Left colon (tissue), 2 donors: Measurements from ENCODE around the gene ARHGAP26. TPM values are rescaled to one million over a fixed set of nuclear protein-coding genes. Genes with fewer than 3 reads are reported as not detected.
A peak's percentile ranks its signal among the peaks of the same experiment; 100 is the strongest.

Experiments
- ATAC-seq: fragments of 200-7000 bp; cut with Tn5 transposase; one replicate; pipeline ENCODE4 v1.9.1; 2020; ENCODE audit warnings: mild to moderate bottlenecking, moderate library complexity
- DNase-seq, 2 donors: peaks; one replicate each; pipeline ENCODE4 v3.0.0-alpha.2; 2020
- intact Hi-C, 2 donors: fragments of 100-400 bp; cut with DNase I in 1 of 2; cut with micrococcal nuclease in 1 of 2; formaldehyde crosslinking; loops; one replicate each; pipeline versions ENCODE4 v1.11.2 to v1.14.0; 2022; cut with DNase I, micrococcal nuclease
- total RNA-seq, 2 donors: library from RNA; stranded (reverse); fragmentation: NEBNext Ultra II Directional; extraction: Animal tissue kit (Norgen Biotek cat#: 25700); gene quantifications; one replicate each; pipeline ENCODE4 v1.2.1, GENCODE V29; 2021
- donor health status: DM: no; HTN: no; CAD: no.
- donor health status: DM: yes; HTN: yes; CAD: no.

The ARHGAP26 gene
- total RNA-seq, 2 donors from 2014 or later, result 71.6 to 85.1 TPM

DNA sequence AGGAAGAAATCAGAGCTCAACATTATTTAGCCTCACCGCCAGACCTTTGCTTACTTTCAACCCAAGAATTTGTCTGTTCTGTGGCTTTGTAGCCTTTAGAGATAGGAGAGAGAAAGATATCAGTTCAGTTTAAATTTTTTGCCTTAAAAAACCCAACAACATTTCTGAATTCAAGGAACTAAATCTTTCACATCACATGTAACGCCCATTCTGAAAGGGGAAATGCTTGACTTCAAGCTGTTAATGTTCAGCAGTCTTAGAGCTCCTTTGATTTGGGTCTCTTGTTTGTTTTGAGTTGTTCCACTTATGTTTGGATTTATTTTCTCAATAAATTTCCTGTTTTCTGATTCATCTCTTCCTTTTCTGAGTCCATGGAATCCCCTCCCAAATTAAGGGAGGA is 294.5 kb downstream of the ARHGAP26 start:
- intact Hi-C loops, result no loop called here
- DNase-seq, result no peak
- no peak for ATAC-seq

DNA sequence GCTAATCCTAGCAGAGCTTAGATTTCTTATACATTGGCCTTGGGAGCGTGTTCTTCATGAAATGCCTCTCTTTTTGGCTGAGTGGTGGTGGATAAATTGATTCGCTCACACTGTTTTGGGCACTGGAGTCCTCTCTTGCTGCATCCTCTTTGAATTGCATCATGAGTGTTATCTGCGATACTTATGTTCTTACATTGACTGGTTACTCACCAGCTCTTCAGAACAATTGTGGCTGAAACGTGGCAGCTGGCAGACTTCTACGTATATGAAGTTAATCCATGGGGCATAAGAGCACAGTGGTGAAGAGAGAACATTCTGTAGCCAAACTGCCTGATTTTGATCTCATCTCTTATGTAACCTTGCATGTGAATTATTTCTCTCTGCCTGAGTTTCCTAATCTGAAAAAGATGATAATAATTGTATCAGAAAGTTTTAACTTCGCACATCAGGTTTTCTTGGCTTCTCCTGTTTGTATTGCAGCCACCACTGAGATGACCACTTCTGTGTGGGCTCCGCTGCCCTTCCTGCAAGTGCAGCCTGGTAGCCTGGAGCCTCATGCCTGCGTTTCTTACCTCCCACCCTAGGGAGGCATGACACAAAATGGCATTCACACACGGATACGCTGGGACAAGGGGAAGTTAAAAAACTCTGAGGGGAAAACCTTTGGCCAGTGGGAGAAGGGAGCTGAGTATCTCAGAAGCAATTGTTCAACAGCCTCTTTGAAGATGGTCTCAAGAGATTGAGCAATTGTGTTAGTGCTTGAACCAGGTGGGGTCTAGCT is 295.2 kb downstream of the ARHGAP26 start:
- ATAC-seq (no peak), DNase-seq (no peak)
- intact Hi-C loops, result no loop called here

DNA sequence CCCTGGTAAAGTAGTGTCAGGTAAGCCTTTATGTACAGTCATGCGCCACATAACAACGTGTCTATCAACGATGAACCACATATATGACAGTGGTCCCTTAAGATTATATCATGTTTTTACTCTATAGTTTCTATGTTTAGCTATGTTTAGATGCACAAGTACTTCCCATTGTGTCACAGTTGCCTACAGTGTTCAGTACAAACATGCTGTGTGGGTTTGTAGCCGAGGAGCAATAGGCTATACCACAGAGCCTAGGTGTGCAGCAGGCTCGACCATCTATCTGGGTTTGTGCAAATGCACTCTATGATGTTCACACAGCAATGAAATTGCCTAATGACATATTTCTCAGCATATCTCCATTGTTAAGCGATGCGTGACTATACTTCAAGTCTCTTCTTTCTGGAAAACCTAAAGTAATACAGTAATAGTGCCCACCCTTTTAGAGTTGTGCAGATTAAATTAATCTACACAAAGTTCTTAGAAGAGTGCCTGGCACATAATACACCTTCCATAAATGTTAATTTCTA is 295.9 kb downstream of the ARHGAP26 start:
- ATAC-seq (no peak), DNase-seq (no peak)
- intact Hi-C loops, result no loop called here

DNA sequence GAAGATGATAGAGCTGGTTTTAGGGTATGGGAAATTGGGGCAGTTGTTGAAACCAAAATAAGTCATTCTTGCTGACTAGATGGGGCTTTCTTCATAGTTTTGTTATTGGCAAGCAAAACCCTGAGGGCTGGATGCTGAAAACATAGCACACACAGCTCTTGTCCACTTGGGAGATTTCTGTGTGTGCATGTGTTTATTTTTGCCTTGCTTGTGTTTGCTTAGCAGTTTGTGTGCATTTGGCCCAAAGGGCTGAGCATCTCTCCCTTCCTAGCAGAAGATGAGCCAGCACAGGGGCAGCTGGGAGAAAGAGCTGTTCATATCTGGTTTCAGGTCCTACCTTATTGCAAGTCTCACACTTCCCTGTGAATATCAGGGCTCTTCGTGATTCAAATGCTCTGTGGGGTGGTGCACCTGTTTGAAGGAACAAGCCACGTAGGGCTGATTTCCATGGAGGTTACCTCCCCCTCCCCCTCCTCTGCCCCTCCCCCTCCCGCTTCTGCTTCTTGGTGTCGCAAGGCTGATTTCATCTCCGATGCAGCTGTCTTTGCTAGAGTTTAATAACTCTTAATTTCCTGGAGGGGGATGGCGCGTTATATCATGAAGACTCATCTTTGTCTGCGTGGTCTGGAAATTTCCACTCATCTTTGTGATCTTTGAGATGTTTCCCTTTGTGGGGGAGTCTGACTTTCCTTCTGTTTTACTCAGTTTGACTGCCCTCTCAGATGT is 296.5 kb downstream of the ARHGAP26 start:
- intact Hi-C loops, result no loop called here
- no peak for ATAC-seq
- DNase-seq, result peak; percentile 28 to 36

DNA sequence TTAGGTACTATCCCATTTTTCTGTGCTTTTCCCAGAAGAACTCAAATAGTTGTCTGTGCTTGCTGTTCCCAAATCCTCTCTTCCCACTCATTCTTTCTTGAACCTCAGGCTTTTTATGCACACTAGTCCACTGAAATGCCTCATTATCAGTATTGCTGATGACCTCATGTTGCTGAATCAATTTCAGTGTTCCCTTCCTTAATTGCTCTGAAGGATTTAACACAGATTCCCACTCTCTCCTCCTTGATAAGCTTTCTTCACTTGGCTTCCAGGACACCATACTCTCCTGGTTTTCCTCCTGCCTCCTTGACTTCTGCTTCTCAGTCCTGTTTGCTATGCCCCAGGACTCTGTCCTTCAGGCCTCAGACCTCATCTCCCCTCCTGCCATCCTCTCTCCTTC is 298.5 kb downstream of the ARHGAP26 start:
- no peak for ATAC-seq
- intact Hi-C loops, result no loop called here
- no peak for DNase-seq

DNA sequence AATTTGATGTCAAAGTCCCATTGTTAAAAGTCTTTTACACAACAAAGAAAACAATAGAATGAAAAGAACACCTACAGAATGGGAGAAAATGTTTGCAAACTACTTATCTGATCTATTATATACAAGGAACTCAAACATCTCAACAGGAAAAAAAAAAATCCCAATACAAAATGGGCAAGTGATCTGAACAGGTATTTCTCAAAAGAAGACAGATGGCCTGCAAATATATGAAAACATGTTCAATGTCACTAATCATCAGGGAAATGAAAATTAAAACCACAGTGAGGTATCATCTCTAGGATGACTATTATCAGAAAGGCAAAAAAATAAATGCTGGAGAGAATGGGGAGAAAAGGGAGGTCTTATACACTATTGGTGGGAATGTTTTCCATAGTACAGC is 301.8 kb downstream of the ARHGAP26 start:
- no peak for ATAC-seq
- no peak for DNase-seq
- intact Hi-C loops, result no loop called here

DNA sequence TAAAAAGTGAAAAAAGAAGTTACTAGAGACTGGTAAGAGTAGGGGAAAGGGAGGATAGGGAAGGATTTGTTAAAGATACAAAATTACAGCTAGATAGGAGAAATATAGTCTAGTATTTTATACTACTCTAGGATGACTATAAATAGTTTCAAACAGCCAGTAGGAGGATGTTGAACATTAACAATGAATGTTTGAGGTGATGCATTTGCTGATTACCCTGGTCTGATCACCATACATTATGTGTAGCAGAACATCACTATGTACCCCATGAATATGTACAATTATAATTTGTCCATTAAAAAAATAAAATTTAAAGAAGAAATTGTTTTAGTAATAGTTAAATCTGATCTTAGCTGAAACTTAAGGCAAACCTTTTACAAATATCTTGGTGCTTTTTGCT is 302.6 kb downstream of the ARHGAP26 start:
- ATAC-seq (no peak), DNase-seq (no peak)
- intact Hi-C loops, result no loop called here

DNA sequence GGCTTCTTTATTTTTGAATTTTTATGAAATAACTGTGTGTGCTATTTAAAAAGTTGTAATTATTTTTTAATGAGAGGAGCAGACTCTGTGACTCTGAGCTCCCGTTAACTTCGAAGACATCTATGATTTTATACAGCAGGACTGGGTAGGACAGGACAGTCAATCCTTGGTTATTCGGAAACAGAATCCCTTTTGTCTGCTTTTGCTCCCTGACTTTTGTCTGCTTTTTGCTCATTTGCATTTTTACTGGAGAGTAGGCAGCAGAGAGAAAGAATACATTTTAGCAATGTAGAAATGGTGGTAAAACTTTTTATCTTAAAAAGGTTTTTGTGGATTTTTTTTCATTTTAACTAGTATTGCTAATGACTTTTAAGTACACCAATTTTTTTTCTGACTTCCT is 303.6 kb downstream of the ARHGAP26 start:
- ATAC-seq (no peak), DNase-seq (no peak)
- intact Hi-C loops, result no loop called here

DNA sequence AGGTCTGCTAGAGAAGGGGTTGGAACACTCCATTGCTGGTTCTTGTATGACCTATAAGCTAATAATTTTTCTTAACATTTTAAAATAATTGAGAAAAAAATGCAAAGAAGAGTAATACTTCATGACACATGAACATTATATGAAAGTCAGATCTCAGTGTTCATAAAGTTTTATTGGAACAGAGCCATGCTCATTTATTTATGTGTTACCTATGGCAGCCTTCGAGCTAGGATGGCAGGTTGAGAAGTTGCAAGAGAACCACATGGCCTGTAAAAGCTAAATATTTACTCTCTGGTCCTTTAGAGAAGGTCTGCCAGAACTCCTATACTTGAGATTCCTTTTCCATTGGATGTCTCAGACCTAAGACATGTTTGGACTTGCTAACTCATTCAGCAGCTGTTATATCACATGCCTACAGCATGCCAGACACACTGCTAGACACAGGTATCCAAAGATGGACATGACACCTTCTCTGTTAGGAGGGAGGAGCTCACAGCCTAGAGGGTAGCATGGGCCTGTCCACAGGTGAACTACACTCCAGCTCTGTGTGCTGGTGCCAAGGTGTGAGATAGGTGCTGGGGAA is 304.3 kb downstream of the ARHGAP26 start:
- ATAC-seq, result no peak
- intact Hi-C loops, result no loop called here
- DNase-seq, result no peak

DNA sequence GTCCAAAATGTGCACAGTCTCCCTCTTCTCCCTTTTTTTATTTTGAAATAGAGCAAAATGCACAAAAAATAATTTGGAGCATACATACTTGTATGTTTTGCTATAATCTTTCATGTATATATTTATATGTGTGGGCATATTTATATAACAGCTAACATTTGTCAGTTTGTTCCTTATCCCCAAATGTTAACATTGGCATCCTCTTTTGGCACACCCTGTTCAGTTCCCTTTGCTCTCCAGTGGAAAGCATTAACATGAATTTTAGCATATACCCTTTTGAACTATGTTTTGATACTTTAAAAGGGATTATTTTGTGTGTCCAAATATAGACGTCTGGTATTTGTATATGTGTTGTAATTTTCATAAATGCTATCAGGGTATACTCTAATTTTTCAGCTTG is 306.2 kb downstream of the ARHGAP26 start:
- intact Hi-C loops, result no loop called here
- no peak for ATAC-seq
- no peak for DNase-seq

DNA sequence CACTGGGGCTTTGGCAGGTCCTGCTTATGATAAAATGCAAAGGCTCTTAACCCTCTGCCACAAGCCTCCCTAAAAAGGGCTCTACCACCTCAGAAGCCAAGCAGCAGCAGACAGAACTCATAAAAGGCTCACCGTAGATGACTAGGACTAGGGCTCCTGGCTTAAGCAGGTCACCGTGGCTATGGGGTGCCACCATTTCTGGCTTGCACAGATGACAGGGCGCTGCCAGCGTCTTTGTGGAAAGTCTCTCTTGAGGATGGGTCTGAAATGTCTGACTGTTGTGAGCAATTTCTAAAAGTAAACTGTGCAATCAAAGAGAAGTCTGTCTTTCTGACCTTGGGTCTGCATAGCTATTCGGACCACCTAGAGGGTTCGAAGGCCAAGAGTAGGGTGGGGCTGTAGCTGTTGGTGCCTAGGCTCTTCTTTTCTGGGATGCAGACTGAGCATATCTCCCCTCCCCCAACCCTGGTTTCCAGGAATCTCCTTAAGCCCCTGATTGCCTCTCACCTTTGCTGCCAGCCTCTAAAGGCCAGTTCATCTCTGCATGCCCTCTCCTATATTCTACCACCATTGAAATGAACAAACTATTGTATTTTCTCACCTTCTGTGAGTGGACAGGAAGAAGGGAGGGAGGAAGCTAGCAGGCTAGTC is 307.4 kb downstream of the ARHGAP26 start:
- ATAC-seq (no peak), DNase-seq (no peak)
- intact Hi-C loops, result no loop called here

DNA sequence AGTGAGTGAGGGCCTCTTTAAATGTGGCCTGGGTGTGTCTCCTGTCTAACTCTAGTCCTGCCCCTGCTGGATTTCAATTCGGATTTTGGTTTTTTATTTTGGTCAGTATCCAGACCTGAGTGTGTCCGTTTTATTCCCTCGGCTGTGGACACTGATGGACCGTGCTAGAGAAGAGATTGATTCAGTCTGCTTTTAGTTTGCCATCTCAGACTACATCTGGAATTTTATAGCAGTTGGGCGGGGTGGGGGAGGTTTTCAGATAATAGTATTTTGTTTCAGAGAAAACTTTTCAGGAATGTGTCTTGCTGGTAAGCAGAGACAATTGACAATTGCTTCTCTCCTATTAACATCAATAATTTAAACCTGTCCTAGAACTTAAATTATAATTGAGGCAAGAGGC is 308.1 kb downstream of the ARHGAP26 start:
- intact Hi-C loops, result no loop called here

DNA sequence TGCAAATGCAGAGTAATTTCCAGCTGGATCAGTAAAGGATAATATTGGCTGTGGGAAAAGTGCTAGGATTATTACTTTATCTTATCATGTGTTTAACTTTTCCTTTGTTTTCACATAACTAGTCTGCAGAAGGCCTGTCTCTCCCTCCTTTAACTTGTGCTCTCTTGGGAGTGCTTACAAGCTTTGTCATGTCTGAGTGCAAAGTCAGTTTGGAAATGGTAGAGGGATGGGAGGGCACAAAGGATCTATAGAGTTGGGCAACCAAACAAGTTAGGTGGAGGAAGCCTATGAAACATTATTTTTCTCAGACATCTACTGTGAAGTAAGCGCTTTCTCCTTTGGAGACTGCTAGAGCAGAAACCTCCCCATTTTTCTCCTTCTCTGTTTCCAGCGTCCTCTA is 308.8 kb downstream of the ARHGAP26 start:
- DNase-seq, result no peak
- ATAC-seq, result no peak
- intact Hi-C loops, result no loop called here

More for the DNA sequence above, 308.1 kb downstream of the ARHGAP26 start:
- DNase-seq (no peak), ATAC-seq (no peak)

DNA sequence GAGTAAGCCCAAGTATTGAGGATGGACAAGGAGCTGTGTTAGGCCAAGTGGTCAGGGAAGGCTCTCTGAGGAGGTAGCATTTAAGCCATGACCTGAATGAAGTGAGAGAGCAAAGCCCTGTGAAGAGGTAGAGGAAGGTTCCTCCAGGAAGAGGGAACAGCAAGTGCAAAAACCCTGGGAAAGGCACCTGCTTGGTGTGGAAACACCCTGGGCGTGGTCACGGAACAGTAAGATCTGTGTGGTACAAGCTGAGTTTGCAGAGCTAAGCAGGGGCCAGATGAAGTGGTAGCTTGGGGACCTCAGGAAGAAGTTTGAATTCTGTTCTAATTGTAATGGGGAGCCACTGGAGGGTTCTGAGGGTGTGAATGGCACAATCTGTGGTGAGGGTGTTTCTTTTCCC is 310.2 kb downstream of the ARHGAP26 start:
- DNase-seq (peak; percentile 51 to 58), ATAC-seq (peak; percentile 48)
- intact Hi-C loops, result no loop called here

DNA sequence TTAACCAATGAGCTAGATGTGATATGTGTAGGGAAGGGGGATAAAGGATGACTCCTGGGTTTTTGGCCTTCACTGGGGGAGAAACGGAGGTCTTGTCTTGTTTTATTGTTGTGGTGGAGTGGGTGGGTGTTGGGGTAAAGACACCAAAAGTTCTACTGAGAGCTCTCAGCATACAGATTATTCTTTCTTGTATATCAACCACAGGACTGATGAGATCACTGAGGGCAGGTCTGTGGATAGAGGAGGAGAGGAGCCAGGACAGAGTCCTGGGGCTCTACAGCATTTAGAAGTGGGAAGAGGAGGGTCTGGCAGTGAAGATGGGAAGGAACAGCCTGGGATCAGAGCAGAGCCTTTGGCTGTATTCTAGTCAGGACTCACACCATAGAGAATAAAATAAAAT is 310.8 kb downstream of the ARHGAP26 start:
- ATAC-seq (no peak), DNase-seq (no peak)
- intact Hi-C loops, result no loop called here

DNA sequence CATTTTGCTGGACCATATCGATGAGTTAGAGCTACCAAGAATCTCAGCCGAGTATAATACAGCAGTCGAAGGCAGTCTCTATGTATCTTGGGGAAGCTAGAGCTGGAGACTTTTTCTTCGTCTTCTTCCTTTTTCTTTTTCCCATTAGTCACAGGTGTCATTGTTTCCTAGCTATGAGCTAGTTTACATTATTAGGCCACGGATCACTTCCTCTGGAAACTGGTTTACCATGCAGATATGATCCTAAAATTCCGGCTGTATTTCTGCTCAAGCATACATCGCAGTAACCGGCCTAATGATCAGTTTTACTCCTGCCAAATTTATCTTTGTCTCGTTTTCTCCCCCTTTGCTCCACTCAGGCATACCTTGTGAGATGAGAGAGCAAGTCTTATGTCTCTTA is 312.8 kb downstream of the ARHGAP26 start:
- intact Hi-C loops, result no loop called here
- no peak for ATAC-seq

DNA sequence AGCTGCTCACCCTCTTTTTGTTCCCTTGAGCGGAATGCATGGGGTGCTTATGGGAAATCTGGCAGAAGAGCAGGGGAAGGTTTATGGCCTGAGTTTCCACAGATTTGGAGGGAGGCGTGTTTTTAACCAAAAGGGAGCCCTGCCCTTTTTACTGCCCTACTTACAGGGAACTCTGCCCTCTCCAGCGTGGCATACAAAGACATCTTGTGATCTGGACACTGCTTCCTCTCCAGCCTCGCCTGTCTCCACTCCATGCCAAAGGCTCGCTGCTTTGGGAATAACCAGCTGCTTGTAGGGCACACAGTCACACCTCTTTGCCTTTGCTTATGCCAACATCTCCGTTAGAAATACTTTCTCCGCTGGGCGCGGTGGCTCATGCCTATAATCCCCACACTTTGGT is 314.2 kb downstream of the ARHGAP26 start:
- intact Hi-C loops, result no loop called here
- DNase-seq, result peak; percentile 52 to 72
- ATAC-seq, result peak; percentile 89

More for the DNA sequence above, 312.8 kb downstream of the ARHGAP26 start:
- no peak for DNase-seq

DNA sequence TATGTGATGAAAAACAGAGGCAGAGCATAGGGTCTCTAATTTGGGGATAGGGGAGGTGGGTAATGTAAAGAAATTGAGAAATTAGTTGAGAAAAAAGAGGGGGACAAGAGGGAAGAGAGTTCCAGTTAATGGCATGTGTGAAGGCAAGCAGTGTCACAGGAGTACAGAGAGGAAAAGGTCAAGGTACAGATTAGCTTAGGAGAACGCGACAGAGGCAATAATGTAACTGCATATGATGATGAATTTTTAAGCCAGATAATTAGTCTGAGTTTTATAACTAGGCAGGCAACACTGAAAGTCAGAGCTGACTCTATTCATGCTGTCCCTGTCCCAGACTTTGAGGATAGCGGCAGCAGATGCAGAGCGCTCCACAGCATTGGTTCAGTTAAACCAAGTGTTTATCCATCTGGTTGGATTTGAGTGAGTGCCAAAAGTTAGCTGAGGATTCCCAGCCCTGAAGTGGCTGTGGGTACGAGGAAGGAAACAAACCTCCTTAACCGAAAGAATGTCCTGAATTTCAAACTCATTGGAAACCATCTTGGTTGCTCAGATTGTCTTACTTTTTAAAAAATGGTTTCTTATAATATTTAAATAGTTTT is 315.2 kb downstream of the ARHGAP26 start:
- DNase-seq, result no peak
- ATAC-seq, result peak; percentile 72
- intact Hi-C loops, result no loop called here

DNA sequence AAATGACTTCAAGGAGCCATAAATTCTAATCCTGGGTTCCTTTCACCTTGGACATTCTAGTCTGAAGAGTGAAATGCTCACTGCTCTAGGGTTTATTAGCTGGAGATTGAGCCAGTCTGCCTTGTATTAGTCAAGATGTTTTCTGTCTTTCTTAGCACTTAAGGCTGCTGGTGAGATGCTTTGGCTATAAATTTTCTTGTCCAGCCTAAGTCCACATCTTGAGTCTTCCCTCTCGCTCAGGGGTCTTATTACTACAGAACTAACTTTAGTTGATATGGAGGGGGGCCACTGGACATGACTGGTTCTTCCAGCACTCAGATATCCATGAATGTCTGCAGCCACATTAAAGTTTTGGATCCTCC is 316.4 kb downstream of the ARHGAP26 start:
- ATAC-seq, result no peak
- intact Hi-C loops, result no loop called here
- no peak for DNase-seq
